SK-N-MC (cell line): ENCODE measurements around the gene MAML3.

Source experiments
- EZH2 ChIP-seq: fragments of 200-600 bp; sonication (generic); IDR thresholded peaks from one replicate; pipeline ENCODE4 v1.6.1; 2017; ENCODE audit warnings: antibody characterized with exemption
- FOXP2 ChIP-seq: optimal IDR thresholded peaks from 2 replicates; pipeline ENCODE3; 2011; ENCODE audit warnings: mild to moderate bottlenecking, moderate library complexity; ENCODE audit not compliant: insufficient read depth; ENCODE audit errors: extremely low read length, control extremely low read depth
- POLR2AphosphoS5 ChIP-seq: IDR thresholded peaks from 2 replicates; pipeline ENCODE4 v1.6.1; 2012; ENCODE audit warnings: mild to moderate bottlenecking, low read depth, low read length, borderline replicate concordance

GRCh38 chr4:140069066-140069465 is 84.9 kb downstream of the MAML3 start:
- TF ChIP-seq POLR2AphosphoS5 (no peak), EZH2 (no peak), FOXP2 (no peak)
